HCT116 (cell line): ENCODE results near the gene S100A12.

ENCODE experiments used
- ATF3 ChIP-seq: IDR thresholded peaks from 2 replicates; pipeline ENCODE4 v1.6.1; 2012
- CEBPB ChIP-seq: IDR thresholded peaks from 2 replicates; pipeline ENCODE4 v1.6.1; 2012; ENCODE audit warnings: low read depth
- POLR2A ChIP-seq: IDR thresholded peaks from 2 replicates; pipeline ENCODE4 v1.7.0; 2011; ENCODE audit warnings: borderline replicate concordance; ENCODE audit not compliant: insufficient read depth, insufficient read length; ENCODE audit errors: extremely low read depth
- POLR2AphosphoS5 ChIP-seq: IDR thresholded peaks from 2 replicates; pipeline ENCODE4 v1.6.1; 2011; ENCODE audit warnings: mild to moderate bottlenecking, low read depth, low read length, moderate library complexity
- TF ChIP-seq, protein P1 (sequence below), 3 experiments: fragments of 200-600 bp in 1 of 3; sonication (generic) in 1 of 3; IDR thresholded peaks in 2 of 3; conservative IDR thresholded peaks in 1 of 3; 2 replicates each; pipeline ENCODE4 v1.5.1; 2012 to 2017; ENCODE audit warnings: low read depth in 2 of 3, low read length in 2 of 3, antibody characterized with exemption in 1 of 3, borderline replicate concordance in 1 of 3, control low read depth in 1 of 3, mild to moderate bottlenecking in 1 of 3, mixed read lengths in 1 of 3, mixed run types in 1 of 3, moderate library complexity in 1 of 3; ENCODE audit not compliant: insufficient read depth in 1 of 3

- no peak for TF ChIP-seq POLR2AphosphoS5
- no peak for TF ChIP-seq POLR2A
- no peak for TF ChIP-seq ATF3
- TF ChIP-seq, protein P1, sequence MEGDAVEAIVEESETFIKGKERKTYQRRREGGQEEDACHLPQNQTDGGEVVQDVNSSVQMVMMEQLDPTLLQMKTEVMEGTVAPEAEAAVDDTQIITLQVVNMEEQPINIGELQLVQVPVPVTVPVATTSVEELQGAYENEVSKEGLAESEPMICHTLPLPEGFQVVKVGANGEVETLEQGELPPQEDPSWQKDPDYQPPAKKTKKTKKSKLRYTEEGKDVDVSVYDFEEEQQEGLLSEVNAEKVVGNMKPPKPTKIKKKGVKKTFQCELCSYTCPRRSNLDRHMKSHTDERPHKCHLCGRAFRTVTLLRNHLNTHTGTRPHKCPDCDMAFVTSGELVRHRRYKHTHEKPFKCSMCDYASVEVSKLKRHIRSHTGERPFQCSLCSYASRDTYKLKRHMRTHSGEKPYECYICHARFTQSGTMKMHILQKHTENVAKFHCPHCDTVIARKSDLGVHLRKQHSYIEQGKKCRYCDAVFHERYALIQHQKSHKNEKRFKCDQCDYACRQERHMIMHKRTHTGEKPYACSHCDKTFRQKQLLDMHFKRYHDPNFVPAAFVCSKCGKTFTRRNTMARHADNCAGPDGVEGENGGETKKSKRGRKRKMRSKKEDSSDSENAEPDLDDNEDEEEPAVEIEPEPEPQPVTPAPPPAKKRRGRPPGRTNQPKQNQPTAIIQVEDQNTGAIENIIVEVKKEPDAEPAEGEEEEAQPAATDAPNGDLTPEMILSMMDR (IDR thresholded peaks at IDR 0.05 in 2 of 3, conservative IDR thresholded peaks at IDR 0.05 in 1 of 3; ENCODE audit: borderline replicate concordance in 1 of 3, insufficient read depth in 1 of 3, low read depth in 2 of 3, low read length in 2 of 3), result no peak
- TF ChIP-seq CEBPB, result no peak
These were observed 9.7 kb downstream of the S100A12 start for GRCh38 chr1:153365696-153366095.
